Transverse colon (tissue), 4 donors: ENCODE data around the gene ADAMTS14.

Source experiments
- CTCF ChIP-seq, 5 experiments: fragments of 200-600 bp in 3 of 5; fragments of 450-650 bp in 2 of 5; sonication (generic) in 3 of 5; IDR thresholded peaks; 1 replicate in 2 of 5; 2 replicates in 3 of 5; pipeline ENCODE4 v1.5.1; 2016 to 2017; ENCODE audit warnings: antibody characterized with exemption in 5 of 5, inconsistent platforms in 3 of 5, mild to moderate bottlenecking in 2 of 5, moderate library complexity in 1 of 5
- POLR2A ChIP-seq: fragments of 450-650 bp; IDR thresholded peaks from one replicate; pipeline ENCODE4 v1.6.1; 2016; ENCODE audit warnings: antibody characterized with exemption, mild to moderate bottlenecking, moderate library complexity
- POLR2AphosphoS5 ChIP-seq, 3 donors: sonication (generic); formaldehyde crosslinking; IDR thresholded peaks; one replicate each; pipeline ENCODE4 v1.6.1; 2016; ENCODE audit warnings: antibody characterized with exemption in 3 of 3

GRCh38 chr10:70673043-70673928 lies 980 bp downstream of the ADAMTS14 start:
- TF ChIP-seq CTCF (IDR thresholded peaks at IDR 0.05) = no peak
- TF ChIP-seq POLR2A = no peak
- TF ChIP-seq POLR2AphosphoS5 (IDR thresholded peaks at IDR 0.05) = peak in 1 of 3 donors; percentile 25
